ENCODE measurements around the gene EPS8L2.
"Not testable (repeated sequence)": the region's sequence is repeated elsewhere in the genome, so short reads cannot be mapped to it uniquely, and the experiment has no call there.

Gene EPS8L2

GRCh38 chr11:726278-727220 lies 20.5 kb downstream of the EPS8L2 start:
- peak; percentile 28 to 66 for DNase-seq

DNA sequence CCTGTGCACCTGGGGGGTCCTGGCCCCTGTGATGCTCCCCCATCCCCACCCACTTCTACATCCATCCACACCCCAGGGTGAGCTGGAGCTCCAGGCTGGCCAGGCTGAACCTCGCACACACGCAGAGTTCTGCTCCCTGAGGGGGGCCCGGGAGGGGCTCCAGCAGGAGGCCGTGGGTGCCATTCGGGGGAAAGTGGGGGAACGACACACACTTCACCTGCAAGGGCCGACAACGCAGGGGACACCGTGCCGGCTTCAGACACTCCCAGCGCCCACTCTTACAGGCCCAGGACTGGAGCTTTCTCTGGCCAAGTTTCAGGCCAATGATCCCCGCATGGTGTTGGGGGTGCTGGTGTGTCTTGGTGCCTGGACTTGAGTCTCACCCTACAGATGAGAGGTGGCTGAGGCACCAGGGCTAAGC lies 21.3 kb downstream of the EPS8L2 start:
- no peak for DNase-seq

DNA sequence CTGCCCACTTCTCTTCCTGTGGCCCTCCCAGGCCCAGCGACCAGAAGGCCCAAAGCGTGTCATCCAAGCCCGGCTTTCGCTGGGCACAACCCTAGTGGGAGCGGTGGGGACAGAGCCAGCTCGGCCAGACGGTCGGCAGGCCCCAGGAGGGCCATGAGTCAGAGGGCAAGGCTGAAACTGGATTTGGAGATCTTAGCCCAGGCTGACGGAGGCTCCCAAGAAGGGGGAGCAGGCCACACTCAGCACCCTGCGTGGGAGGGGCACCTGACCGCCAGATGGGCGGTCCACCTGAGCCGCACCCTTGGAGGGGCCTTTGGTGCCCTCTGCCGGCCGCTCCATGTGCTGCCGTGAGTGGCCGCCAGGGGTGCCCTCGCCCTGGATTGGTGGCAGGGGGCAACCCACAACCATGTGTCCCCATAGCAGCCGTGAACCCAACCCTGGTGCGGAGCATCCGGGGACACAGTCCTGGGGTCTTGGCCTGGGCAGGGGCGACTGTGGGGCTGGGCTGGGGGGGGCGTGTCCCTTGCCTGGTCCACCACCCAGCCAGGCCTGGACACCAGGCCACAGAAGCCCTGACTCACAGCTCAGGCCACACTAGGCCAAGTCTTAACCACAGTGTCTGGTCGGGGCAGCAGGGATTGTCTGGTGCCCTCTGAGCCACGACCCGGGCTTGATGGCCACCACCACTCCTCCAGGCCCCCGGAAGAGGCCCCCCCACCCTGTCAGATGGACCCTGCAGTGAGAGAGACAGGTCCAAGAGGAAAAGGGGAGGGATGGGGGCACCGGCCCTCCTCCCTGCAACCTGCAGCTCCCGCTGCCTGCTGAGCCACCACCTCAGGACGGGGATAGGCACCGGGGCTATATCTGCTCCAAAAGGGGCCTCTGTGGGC lies 22.1 kb downstream of the EPS8L2 start:
- peak; percentile 39 to 49 for DNase-seq

GRCh38 chr11:728901-729491 lies 23.0 kb downstream of the EPS8L2 start:
- DNase-seq: no peak

GRCh38 chr11:729492-730074 lies 23.6 kb downstream of the EPS8L2 start:
- DNase-seq: no peak

- no peak for DNase-seq
Observed at GRCh38 chr11:733072-733471, 27.0 kb downstream of the EPS8L2 start.

GRCh38 chr11:734541-734940 lies 28.5 kb downstream of the EPS8L2 start:
- not testable (repeated sequence) for DNase-seq

DNA sequence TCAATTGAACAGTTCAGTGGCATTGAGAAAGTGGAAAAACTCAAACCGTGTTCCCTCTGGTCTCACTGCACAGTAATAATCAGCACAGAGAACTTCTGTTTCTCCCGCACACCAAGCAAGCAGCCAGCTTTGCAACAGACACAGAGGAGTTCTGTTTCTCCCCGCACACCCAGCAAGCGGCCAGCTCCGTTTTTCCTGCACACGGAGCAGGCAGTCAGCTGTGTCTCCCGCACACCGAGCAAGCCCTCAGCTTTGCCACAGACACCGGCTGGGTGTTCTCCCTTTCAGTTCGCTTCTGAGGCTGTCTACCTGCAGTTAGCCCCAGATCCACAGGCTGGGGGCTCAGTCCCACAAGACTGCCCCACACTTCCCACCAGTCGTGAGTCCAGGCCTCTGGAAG lies 31.3 kb downstream of the EPS8L2 start:
- DNase-seq: no peak

- not testable (repeated sequence) for DNase-seq
Observed at GRCh38 chr11:737899-738298, 31.9 kb downstream of the EPS8L2 start.

GRCh38 chr11:742156-742546 lies 36.1 kb downstream of the EPS8L2 start:
- no peak for DNase-seq

GRCh38 chr11:742571-743201 lies 36.7 kb downstream of the EPS8L2 start:
- no peak for DNase-seq

GRCh38 chr11:745428-745827 lies 39.4 kb downstream of the EPS8L2 start:
- no peak for DNase-seq

DNA sequence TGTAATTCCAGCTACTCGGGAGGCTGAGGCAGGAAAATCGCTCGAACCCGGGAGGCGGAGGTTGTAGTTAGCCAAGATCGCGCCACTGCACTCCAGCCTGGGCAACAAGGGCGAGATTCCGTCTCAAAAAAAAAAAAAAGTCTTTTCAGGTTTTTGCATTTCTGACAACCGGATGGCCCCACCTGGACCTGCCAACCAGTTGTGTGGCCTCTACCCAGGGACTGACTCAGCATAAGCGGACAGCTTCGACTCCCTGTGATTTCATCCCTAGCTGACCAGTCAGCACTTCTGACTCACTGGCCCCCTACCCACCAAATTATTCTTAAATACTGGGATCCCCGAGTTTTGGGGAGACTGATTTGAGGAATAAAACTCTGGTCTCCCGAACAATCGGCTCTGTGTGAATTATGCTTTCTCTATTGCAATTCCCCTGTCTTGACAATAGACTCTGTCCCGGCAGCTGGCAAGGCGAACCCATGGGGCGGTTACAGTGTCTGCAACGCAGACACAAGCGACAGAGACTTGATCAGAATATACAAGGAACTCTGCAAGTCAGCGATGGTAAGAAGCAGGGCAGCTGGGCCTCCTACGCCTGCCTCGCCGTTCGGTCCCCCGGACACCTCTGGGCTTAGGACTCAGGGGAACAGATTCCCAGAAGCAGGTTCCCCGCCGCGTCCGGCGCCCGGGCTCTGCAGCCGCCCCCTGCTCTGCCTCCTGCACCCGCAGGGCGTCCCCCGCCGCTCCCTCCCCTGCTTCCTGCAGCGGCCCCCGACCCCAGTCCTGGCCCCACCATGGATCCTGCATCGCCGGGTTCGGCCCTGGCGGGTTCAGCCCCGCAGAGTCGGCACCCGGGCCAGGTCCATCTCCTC lies 40.5 kb downstream of the EPS8L2 start:
- DNase-seq: no peak

DNA sequence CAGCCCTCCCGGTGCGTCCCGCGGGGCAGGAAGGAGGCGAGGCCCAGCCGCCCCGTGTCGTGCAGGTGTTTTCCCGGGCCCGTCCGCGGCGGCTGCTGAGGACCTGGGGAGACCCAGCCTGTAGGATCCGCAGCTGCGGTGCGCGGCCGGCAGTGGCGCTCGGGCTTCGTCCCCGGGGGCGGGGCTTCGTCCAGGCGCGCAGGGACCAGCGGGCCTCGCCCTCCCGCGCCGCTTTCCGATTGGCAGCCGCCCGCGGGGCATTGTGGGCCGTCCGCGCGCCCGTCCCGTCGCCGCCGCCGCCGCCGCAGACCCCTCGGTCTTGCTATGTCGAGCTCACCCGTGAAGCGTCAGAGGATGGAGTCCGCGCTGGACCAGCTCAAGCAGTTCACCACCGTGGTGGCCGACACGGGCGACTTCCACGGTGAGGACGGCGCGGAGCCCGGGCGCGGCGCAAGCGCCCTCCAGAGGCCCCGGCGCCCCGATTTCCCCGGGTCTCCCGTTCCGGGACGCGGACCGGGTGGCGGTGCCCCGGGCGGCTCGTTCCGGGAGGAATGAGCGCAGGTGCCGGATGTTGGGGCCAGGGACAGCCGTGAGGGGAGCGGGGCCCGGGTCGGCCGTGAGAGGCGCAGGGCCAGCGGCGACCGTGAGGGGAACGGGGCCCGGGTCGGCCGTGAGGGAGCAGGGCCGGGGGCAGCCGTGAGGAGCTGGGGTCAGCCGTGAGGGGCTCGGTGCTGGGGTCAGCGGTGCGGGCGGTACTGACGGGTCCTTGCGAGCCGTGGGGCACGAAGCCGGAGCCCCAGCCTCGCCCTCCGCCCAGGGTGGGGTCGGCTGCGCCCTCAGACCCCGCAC lies 41.4 kb downstream of the EPS8L2 start, which contains the start of gene TALDO1:
TALDO1 (plus strand) TSS at position 307 of the 849 bp plus-strand sequence; CDS start at position 325, 18 bp downstream.
- peak; percentile 77 to 96 for DNase-seq

DNA sequence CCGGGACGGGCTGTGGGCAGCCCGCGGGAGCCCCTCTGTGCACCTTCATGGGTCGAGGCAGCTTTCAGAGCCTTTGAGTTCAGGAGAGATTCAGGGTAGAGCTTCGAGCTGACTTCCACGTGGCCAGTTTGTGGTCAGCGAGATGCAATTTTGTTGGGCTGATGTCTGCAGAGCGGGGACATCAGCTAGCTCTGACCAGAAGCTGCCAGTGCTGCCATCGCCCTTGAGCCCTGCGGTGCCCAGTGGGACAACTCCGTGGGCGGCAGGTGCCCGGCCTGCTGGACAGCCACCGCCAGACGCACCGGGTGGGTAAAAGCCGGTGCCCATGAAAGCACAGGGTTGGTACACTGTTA lies 42.0 kb downstream of the EPS8L2 start:
- no peak for DNase-seq

DNA sequence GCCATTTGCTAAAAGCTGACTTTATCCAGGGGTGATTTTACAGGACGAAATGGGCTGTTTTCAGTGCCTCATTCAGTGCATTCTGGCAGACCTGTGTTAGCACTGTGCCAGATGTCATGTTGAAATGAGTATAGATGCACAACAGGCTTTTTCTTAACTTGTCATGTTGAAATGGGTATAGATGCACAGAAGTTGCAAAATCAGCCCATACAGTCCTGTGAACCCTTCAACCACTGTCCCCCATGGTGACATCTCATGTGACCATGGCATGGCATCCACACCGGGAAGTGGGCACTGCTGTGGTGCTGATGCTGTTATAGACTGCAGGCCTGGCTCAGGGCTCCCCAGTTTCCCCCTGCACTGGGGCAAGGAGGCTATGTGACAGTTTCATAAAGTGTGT lies 43.7 kb downstream of the EPS8L2 start:
- DNase-seq: no peak

DNA sequence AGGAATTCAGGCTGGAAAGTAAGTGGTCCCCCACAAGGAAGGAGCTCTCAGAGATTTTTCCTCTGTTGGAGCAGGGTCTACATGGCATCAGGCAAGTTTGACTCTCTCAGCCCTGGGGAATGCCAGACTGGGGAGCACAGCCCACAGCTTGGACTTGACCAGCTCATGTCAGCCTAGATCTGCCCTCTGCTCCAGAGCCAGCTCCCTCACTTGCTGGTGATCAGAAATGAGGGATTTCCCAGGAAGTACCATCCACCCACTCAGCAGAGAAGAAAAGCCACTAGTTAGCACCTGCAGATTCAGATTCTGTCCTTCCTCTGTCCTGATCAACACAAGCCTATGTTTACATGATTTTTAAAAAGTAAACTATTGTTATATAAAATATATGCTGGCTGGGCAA lies 54.2 kb downstream of the EPS8L2 start:
- DNase-seq: no peak

DNA sequence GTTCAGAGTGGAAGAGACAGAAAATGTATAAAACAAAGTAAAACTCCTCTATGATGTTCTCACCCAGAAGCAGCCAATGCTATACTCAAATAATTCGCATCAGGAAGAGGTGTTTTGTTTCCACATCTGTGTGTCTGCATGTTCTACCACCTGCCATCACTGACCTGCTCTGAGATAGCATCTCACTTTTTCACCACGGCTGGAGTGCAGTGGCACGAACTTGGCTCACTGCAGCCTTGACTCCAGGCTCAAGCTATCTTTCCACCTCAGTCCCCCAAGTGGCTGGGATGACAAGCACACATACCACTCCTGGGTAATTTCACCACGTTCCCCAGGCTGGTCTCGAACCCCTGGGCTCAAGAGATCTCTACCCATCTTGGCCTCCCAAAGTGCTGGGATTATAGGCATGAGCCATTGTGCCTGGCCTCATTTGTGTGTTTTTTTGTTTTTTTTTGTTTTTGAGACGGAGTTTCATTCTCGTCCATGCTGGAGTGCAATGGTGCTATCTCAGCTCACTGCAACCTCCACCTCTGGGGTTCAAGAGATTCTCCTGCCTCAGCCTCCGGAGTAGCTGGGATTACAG lies 55.6 kb downstream of the EPS8L2 start:
- DNase-seq: no peak

GRCh38 chr11:762421-763072 lies 56.5 kb downstream of the EPS8L2 start:
- DNase-seq: peak; percentile 18 to 29
